Bronchial epithelial cell (primary cell): ENCODE results near the gene PPP1R16B. TPM values are rescaled to one million over a fixed set of nuclear protein-coding genes. Genes with fewer than 3 reads are reported as not detected.

ENCODE experiments used
- DNase-seq: peaks from one replicate; pipeline ENCODE4 v3.0.0-alpha.2; 2010; ENCODE audit warnings: low read depth
- FAIRE-seq: peaks from 2 replicates; lab custom pipeline; 2011; peaks lifted over from hg19 to GRCh38; lab: Jason Lieb, UNC
- H3K27me3 ChIP-seq: 2 replicates; pipeline ENCODE4 v1.5.1; 2011; ENCODE audit warnings: low read length; ENCODE audit not compliant: control insufficient read depth, insufficient read depth
- H3K36me3 ChIP-seq: 2 replicates; pipeline ENCODE4 v1.5.1; 2011; ENCODE audit warnings: low read length; ENCODE audit not compliant: control insufficient read depth, insufficient read depth
- H3K4me3 ChIP-seq: 2 replicates; pipeline ENCODE4 v1.5.1; 2011; ENCODE audit warnings: mild to moderate bottlenecking, low read depth, low read length, control low read depth
- total RNA-seq: library from RNA; depleted of rRNA; stranded (reverse); fragments of >200 nt; gene quantifications from 2 replicates; pipeline ENCODE4 v1.2.1, GENCODE V29; 2014
- TF ChIP-seq, protein P1 (sequence below): IDR thresholded peaks from 2 replicates; pipeline ENCODE4 v1.5.1; 2011; ENCODE audit warnings: mild to moderate bottlenecking, moderate library complexity, low read length, control low read depth, inconsistent platforms; ENCODE audit not compliant: insufficient read depth, severe bottlenecking

PPP1R16B gene
- total RNA-seq, 1 donor from 2014 or later: 0.26 TPM

DNA sequence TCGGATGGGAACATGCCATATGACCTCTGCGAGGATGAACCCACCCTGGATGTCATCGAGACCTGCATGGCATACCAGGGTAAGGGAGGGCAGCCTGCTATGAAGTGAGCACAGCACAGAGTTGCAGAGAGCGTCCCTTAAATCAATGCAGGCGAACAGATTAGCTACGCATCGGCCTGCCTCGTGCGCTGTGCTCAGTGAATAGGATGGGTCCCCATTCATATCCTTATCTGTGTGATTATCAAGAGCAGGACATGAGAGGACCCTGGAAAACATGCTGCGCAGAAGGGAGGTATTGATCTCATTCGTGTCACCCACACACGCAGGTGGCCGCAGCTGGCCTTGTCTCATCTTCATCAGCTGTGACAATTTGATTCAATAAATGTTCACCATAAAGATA is 95.1 kb downstream of the PPP1R16B start:
- H3K36me3 ChIP-seq: no peaks in the 10 kb centered on the region
- FAIRE-seq (no peak), DNase-seq (no peak)
- TF ChIP-seq, protein P1, sequence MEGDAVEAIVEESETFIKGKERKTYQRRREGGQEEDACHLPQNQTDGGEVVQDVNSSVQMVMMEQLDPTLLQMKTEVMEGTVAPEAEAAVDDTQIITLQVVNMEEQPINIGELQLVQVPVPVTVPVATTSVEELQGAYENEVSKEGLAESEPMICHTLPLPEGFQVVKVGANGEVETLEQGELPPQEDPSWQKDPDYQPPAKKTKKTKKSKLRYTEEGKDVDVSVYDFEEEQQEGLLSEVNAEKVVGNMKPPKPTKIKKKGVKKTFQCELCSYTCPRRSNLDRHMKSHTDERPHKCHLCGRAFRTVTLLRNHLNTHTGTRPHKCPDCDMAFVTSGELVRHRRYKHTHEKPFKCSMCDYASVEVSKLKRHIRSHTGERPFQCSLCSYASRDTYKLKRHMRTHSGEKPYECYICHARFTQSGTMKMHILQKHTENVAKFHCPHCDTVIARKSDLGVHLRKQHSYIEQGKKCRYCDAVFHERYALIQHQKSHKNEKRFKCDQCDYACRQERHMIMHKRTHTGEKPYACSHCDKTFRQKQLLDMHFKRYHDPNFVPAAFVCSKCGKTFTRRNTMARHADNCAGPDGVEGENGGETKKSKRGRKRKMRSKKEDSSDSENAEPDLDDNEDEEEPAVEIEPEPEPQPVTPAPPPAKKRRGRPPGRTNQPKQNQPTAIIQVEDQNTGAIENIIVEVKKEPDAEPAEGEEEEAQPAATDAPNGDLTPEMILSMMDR: no peak
- H3K27me3 ChIP-seq: no peaks in the 10 kb centered on the region
- H3K4me3 ChIP-seq: no peak overlapping the region

DNA sequence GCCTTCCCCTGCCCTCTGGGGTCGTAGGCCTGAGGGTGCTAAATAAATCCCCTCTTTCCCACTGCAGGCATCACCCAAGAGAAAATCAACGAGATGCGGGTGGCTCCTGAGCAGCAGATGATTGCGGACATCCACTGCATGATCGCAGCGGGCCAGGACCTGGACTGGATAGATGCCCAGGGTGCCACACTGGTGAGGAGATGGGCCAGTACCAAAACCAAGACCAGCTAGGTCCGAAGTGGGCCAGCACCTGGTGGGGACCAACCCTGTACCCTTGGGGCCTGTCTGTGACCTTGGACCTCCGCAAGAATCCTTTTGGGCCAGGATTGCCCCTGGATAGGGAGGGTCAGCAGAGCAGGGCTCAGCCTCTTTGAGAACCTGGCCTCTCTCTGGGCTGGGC is 97.1 kb downstream of the PPP1R16B start:
- FAIRE-seq (no peak), DNase-seq (no peak)
- TF ChIP-seq, protein P1: no peak
- Histone ChIP-seq H3K4me3 (no peak overlapping the region), H3K36me3 (no peaks in the 10 kb centered on the region), H3K27me3 (no peaks in the 10 kb centered on the region)

DNA sequence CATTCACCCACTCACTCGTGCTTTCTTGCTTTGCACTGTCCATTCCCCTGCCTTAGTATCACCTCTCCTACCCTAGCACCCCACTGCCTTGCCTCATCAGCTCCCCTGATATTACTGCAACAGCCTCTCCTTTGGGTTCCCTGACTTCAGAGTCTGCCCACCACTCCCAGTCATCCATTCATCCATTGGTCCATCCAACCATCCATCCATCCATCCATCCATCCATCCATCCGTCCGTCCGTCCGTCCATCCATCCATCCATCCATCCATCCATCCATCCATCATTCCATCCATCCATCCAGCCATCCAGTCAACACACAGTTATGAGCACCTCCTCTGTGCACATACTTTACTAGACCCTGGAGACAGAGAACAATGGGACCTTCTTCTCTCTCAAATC is 97.8 kb downstream of the PPP1R16B start:
- no peak for FAIRE-seq
- Histone ChIP-seq H3K27me3 (no peaks in the 10 kb centered on the region), H3K36me3 (no peaks in the 10 kb centered on the region), H3K4me3 (no peak overlapping the region)
- TF ChIP-seq, protein P1: no peak
- DNase-seq: no peak

DNA sequence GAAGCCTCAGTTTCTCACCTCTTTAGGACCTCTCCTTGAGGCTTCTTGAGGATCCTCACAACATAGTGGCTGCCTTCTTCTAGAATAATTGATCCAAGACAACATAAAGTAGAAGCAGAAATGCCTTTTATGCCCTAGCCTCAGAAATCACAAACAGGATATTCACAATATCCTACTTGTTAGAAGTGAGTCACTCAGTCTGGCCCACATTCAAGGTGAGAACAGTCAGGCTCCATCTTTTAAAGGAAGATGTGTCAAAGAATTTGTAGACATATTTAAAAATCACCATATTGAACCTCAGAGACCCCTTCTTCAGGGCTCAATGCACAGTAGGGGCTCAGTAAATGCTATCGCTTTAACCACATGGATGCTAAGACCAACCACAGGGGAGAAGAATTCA is 99.9 kb downstream of the PPP1R16B start:
- H3K27me3 ChIP-seq: no peaks in the 10 kb centered on the region
- no peaks in the 10 kb centered on the region for H3K36me3 ChIP-seq
- H3K4me3 ChIP-seq: no peak overlapping the region
- TF ChIP-seq, protein P1: no peak
- no peak for FAIRE-seq
- peak; percentile 24 for DNase-seq

DNA sequence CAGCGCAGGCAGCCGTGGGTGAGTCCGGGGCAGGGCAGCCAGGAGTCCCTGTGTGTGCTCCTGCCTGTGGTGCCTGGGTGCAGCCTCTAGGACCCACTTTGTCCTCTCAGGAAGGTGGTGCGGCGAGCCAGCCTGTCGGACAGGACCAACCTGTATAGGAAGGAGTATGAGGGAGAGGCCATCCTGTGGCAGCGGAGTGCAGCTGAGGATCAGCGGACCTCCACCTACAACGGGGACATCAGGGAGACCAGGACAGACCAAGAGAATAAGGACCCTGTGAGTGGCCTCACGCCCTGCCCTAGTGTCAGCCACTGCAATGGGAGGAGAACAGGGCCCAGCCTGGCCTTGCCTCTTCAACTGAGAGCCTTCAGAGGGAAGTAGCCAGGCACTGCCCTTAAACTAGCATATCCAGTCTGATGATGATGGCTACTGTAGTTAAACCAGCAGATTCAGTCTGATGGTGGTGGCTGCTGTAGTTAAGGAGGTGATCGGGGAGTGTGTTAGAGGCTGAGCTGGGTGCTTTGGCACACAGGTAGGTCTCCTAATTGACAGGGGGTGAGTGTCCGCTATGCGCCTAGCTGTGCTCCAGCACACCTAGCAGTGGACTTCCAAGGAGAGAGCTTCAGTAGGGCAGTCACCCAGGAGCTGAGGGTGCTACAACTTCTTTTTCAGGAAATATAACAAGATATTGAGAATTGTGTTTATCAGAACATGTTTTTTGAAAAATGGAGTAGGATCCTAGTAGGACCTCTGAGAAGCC is 102.6 kb downstream of the PPP1R16B start:
- DNase-seq (no peak), FAIRE-seq (no peak)
- H3K36me3 ChIP-seq: no peaks in the 10 kb centered on the region
- H3K4me3 ChIP-seq: no peak overlapping the region
- TF ChIP-seq, protein P1: no peak
- no peaks in the 10 kb centered on the region for H3K27me3 ChIP-seq

DNA sequence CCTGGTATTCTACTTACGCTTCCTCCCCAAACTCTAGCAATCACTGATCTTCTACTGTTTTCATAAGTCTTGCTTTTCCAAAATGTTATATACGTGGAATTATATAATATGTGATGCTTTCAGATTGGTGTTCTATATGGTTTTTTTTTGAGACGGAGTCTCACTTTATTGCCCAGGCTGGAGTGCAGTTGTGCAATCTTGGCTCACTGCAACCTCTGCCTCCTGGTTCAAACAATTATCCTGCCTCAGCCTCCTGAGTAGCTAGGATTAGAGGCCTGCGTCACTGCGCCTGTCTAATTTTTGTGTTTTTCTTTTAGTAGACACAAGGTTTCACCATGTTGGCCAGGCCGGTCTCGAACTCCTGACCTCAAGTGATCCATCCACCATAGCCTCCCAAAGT is 109.9 kb downstream of the PPP1R16B start:
- Histone ChIP-seq H3K27me3 (peaks cover 2% of the 10 kb centered on the region), H3K4me3 (no peak overlapping the region), H3K36me3 (no peaks in the 10 kb centered on the region)
- DNase-seq (no peak), FAIRE-seq (no peak)
- TF ChIP-seq, protein P1: no peak
